Loucy (cell line): ENCODE measurements around the gene TBC1D22A.

Source experiments
- H2AFZ ChIP-seq: fragments of 200-600 bp; sonication (generic); 2 replicates; pipeline ENCODE4 v1.6.0; 2016; ENCODE audit warnings: antibody characterized with exemption, mild to moderate bottlenecking, low read length, moderate library complexity
- H3F3A ChIP-seq: fragments of 200-600 bp; 2 replicates; pipeline ENCODE4 v1.6.0; 2016; ENCODE audit warnings: antibody characterized with exemption, low read depth, mild to moderate bottlenecking
- H3K27me3 ChIP-seq: fragments of 200-600 bp; sonication (generic); 2 replicates; pipeline ENCODE4 v1.6.1; 2014; ENCODE audit warnings: low read length, mild to moderate bottlenecking; ENCODE audit not compliant: insufficient read depth, poor library complexity, severe bottlenecking
- H3K36me3 ChIP-seq: fragments of 200-600 bp; sonication (generic); 2 replicates; pipeline ENCODE4 v1.6.1; 2016; ENCODE audit warnings: low read length; ENCODE audit not compliant: insufficient read depth
- H3K4me1 ChIP-seq: fragments of 200-600 bp; sonication (generic); 2 replicates; pipeline ENCODE4 v1.5.1; 2014; ENCODE audit warnings: low read length, mild to moderate bottlenecking; ENCODE audit not compliant: insufficient read depth, poor library complexity, severe bottlenecking
- H3K4me2 ChIP-seq: fragments of 200-600 bp; sonication (generic); 2 replicates; pipeline ENCODE4 v1.6.0; 2014; ENCODE audit warnings: antibody characterized with exemption, low read length, low read depth, mild to moderate bottlenecking; ENCODE audit not compliant: poor library complexity, severe bottlenecking
- H3K4me3 ChIP-seq: fragments of 200-600 bp; sonication (generic); 2 replicates; pipeline ENCODE4 v1.5.1; 2014; ENCODE audit warnings: low read length, mild to moderate bottlenecking, mixed read lengths; ENCODE audit not compliant: poor library complexity, severe bottlenecking
- H3K79me2 ChIP-seq: fragments of 200-600 bp; sonication (generic); 2 replicates; pipeline ENCODE4 v1.6.1; 2014; ENCODE audit warnings: low read length; ENCODE audit not compliant: insufficient read depth
- H3K9ac ChIP-seq: fragments of 200-600 bp; sonication (generic); 2 replicates; pipeline ENCODE4 v1.6.0; 2014; ENCODE audit warnings: mild to moderate bottlenecking, low read depth, low read length, moderate library complexity; ENCODE audit not compliant: poor library complexity, severe bottlenecking
- H3K9me2 ChIP-seq: fragments of 200-600 bp; sonication (generic); replicated peaks from 2 replicates; pipeline ENCODE4 v1.6.1; 2016; ENCODE audit warnings: low read depth, low read length, mixed read lengths
- H3K9me3 ChIP-seq: fragments of 200-600 bp; sonication (generic); 2 replicates; pipeline ENCODE4 v1.6.1; 2014; ENCODE audit warnings: mild to moderate bottlenecking, antibody characterized with exemption, low read length, low read depth; ENCODE audit not compliant: insufficient read depth
- H4K20me1 ChIP-seq: fragments of 200-600 bp; sonication (generic); 2 replicates; pipeline ENCODE4 v1.6.0; 2014; ENCODE audit warnings: antibody characterized with exemption, low read length, mild to moderate bottlenecking; ENCODE audit not compliant: insufficient read depth, poor library complexity, severe bottlenecking
- CTCF ChIP-seq: fragments of 200-600 bp; sonication (generic); conservative IDR thresholded peaks from 2 replicates; pipeline ENCODE4 v1.5.1; 2014; ENCODE audit warnings: mild to moderate bottlenecking, antibody characterized with exemption, low read length
- EZH2phosphoT487 ChIP-seq: fragments of 200-600 bp; IDR thresholded peaks from 2 replicates; pipeline ENCODE4 v1.6.1; 2018; ENCODE audit warnings: antibody characterized with exemption, mild to moderate bottlenecking, moderate library complexity, borderline replicate concordance

TBC1D22A gene

GRCh38 chr22:47098554-47098953, 336.1 kb downstream of the TBC1D22A start:
- no peaks in the 10 kb centered on the region for H3K27me3 ChIP-seq

GRCh38 chr22:47100019-47100418, 337.6 kb downstream of the TBC1D22A start:
- Histone ChIP-seq H2AFZ (no peak overlapping the region), H3K36me3 (peaks cover 14% of the 10 kb centered on the region; the same call in 1 of the 2 replicates), H3K4me1 (no peaks in the 10 kb centered on the region), H3K9me3 (no peaks in the 10 kb centered on the region), H3K79me2 (peaks cover 19% of the 10 kb centered on the region; the same call in 1 of the 2 replicates), H3K4me2 (no peak overlapping the region), H3K27me3 (no peaks in the 10 kb centered on the region), H3K9ac (no peak overlapping the region), H4K20me1 (no peaks in the 10 kb centered on the region), H3K4me3 (no peak overlapping the region), H3K9me2 (no peaks in the 10 kb centered on the region), H3F3A (no peaks in the 10 kb centered on the region)
- no peak for TF ChIP-seq EZH2phosphoT487
- TF ChIP-seq CTCF = no peak

More at GRCh38 chr22:47098554-47098953, 336.1 kb downstream of the TBC1D22A start:
- Histone ChIP-seq H3K9ac (no peak overlapping the region), H3K4me3 (no peak overlapping the region), H3K79me2 (peaks cover 19% of the 10 kb centered on the region; the same call in 1 of the 2 replicates), H3K4me1 (no peaks in the 10 kb centered on the region), H3K36me3 (peaks cover 14% of the 10 kb centered on the region; the same call in 1 of the 2 replicates), H3K9me3 (peaks cover 4% of the 10 kb centered on the region; the same call in 1 of the 2 replicates), H3F3A (no peaks in the 10 kb centered on the region), H4K20me1 (no peaks in the 10 kb centered on the region), H3K9me2 (no peaks in the 10 kb centered on the region), H2AFZ (no peak overlapping the region), H3K4me2 (no peak overlapping the region)
- TF ChIP-seq EZH2phosphoT487 (no peak), CTCF (no peak)

- Histone ChIP-seq H3K4me2 (no peak overlapping the region), H2AFZ (no peak overlapping the region), H3K27me3 (no peaks in the 10 kb centered on the region), H3K36me3 (peaks cover 14% of the 10 kb centered on the region; the same call in 1 of the 2 replicates), H3K9ac (no peak overlapping the region), H3K4me1 (no peaks in the 10 kb centered on the region), H3K9me2 (no peaks in the 10 kb centered on the region), H3K79me2 (peaks cover 16% of the 10 kb centered on the region; the same call in 1 of the 2 replicates), H3K9me3 (no peaks in the 10 kb centered on the region), H3K4me3 (no peak overlapping the region), H3F3A (no peaks in the 10 kb centered on the region), H4K20me1 (no peaks in the 10 kb centered on the region)
- no peak for TF ChIP-seq EZH2phosphoT487
- no peak for TF ChIP-seq CTCF
These were observed 338.3 kb downstream of the TBC1D22A start for GRCh38 chr22:47100646-47101200.
